C4-2B (cell line): Measurements from ENCODE around the gene HECTD1.

Source experiments
- H3K27ac ChIP-seq: fragments of 450-650 bp; 2 replicates; pipeline ENCODE4 v1.5.1; 2017
- ZFX ChIP-seq: fragments of 450-650 bp; IDR thresholded peaks from 2 replicates; pipeline ENCODE4 v1.6.1; 2017
- TF ChIP-seq, protein P1 (sequence below): fragments of 450-650 bp; conservative IDR thresholded peaks from 2 replicates; pipeline ENCODE4 v1.5.1; 2017; ENCODE audit warnings: mild to moderate bottlenecking

Gene HECTD1

GRCh38 chr14:31092160-31092708 lies 115.4 kb downstream of the HECTD1 start:
- no peak for TF ChIP-seq ZFX
- TF ChIP-seq, protein P1, sequence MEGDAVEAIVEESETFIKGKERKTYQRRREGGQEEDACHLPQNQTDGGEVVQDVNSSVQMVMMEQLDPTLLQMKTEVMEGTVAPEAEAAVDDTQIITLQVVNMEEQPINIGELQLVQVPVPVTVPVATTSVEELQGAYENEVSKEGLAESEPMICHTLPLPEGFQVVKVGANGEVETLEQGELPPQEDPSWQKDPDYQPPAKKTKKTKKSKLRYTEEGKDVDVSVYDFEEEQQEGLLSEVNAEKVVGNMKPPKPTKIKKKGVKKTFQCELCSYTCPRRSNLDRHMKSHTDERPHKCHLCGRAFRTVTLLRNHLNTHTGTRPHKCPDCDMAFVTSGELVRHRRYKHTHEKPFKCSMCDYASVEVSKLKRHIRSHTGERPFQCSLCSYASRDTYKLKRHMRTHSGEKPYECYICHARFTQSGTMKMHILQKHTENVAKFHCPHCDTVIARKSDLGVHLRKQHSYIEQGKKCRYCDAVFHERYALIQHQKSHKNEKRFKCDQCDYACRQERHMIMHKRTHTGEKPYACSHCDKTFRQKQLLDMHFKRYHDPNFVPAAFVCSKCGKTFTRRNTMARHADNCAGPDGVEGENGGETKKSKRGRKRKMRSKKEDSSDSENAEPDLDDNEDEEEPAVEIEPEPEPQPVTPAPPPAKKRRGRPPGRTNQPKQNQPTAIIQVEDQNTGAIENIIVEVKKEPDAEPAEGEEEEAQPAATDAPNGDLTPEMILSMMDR: no peak

DNA sequence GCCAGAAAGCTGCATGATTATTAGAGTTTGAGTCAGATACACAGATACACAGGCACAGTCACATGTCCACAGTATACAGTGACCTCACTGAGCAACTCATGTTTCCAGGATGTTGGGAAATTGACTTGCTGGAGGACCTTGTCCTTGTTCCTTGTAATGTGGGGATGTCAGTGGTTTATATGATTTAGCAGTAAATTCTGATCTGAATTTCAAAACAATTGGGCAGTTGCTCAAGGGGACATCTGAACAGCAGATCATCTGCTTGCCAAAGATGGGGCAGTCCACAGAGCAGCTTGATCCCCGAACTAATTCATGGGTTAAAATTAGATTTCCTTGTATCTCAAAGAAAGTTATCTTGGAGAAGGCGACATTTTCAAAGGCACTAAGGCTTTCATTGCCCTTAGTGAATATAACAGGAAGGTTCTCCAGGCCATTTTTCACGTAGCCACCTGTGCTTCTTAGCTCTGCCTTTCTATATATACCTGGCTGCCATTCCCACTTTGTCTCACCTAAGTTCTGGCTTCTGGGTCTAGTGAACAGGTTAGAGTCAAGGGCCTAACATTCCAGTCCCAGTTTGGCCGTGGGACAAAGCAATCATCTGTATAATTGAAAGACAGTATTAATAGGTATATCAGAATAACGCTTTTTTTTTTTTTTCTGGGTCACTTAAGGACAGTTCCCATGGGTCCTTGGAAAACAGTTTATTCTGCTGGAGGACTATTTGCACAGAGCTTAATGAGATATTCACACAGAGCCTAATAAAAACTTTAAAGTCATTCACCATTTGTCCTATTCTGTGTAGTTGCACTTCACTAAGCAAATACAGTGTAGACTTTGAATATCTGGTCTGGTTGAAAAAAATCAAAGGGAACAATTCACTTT lies 116.5 kb downstream of the HECTD1 start:
- TF ChIP-seq ZFX: no peak
- TF ChIP-seq, protein P1: no peak
- peak overlapping the region; percentile 94; the same call in 1 of the 2 replicates for H3K27ac ChIP-seq

More at GRCh38 chr14:31092160-31092708, 115.4 kb downstream of the HECTD1 start:
- peak overlapping the region; percentile 75; the same call in 1 of the 2 replicates for H3K27ac ChIP-seq

DNA sequence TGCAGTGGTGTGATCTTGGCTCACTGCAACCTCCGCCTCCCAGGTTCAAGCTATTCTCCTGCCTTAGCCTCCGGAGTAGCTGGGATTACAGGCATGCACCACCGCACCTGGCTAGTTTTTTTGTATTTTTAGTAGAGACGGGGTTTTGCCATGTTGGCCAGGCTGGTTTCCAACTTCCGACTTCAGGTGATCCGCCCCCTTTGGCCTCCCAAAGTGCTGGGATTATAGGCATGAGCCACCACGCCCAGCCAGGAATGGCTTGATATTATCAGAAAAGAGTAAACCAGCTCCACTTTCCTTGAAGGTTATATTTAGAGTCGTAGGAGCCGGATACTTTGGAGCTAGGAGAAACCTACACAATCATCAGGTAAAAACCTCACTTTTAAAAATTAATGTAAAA lies 121.1 kb downstream of the HECTD1 start:
- H3K27ac ChIP-seq: peak overlapping the region; percentile 94

GRCh38 chr14:31085027-31085426 lies 122.6 kb downstream of the HECTD1 start:
- H3K27ac ChIP-seq: peak overlapping the region; percentile 94; the same call in 1 of the 2 replicates

DNA sequence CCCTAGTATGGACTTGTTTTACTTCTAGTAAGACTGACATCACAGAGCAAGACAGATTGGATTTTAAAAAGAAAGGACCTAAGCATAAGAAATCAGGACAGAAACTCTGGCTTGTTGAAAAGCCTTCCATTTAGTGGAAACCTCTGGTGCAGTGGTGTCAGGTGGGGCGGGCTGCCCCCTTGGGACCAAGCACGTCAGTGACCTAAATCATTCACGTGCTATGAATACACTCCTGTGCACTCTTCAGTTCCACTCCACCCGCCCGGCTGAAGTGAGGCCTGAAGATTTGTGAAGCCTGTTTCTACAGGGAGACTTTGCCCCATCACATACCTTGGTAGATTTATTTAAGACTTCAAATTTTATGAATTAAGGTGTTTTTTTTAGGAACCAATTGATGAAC lies 123.2 kb downstream of the HECTD1 start:
- H3K27ac ChIP-seq: no peak overlapping the region; the same call in 1 of the 2 replicates

More at GRCh38 chr14:31085027-31085426, 122.6 kb downstream of the HECTD1 start:
- TF ChIP-seq, protein P1: no peak
- TF ChIP-seq ZFX: no peak

GRCh38 chr14:31083781-31084180 lies 123.8 kb downstream of the HECTD1 start:
- no peak overlapping the region for H3K27ac ChIP-seq
- TF ChIP-seq ZFX: no peak
- TF ChIP-seq, protein P1: no peak

More for the DNA sequence above, 123.2 kb downstream of the HECTD1 start:
- TF ChIP-seq, protein P1: no peak
- TF ChIP-seq ZFX: no peak

DNA sequence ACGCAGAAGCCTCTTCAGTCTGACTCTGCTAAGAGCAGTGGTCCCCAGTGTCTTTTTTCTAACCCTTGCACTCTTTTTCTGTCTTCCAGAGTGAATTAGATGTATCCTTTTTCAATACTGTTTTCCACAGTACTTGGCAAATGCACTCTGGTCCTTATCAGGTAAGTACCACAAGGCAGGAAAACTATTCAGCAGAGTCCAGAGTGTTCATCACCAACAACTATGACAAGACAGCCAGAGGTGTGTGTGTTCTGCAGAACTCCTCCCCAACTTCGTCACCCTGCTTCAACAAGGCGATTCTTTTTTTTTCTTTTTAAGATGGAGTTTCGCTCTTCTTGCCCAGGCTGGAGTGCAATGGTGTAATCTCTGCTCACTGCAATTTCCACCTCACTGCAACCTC lies 127.1 kb downstream of the HECTD1 start:
- no peak overlapping the region for H3K27ac ChIP-seq
- TF ChIP-seq, protein P1: no peak
- no peak for TF ChIP-seq ZFX
